GM18502 (cell line): Measurements from ENCODE around the gene ARHGAP28.
A peak's percentile ranks its signal among the peaks of the same experiment; 100 is the strongest.

Experiments
- ATAC-seq: cut with Tn5 transposase; IDR thresholded peaks from one replicate; pipeline ENCODE4 v1.9.1; 2021; ENCODE audit warnings: mild to moderate bottlenecking; ENCODE audit not compliant: unreplicated experiment, poor library complexity

Gene ARHGAP28

GRCh38 chr18:6857300-6857699, 127.8 kb downstream of the ARHGAP28 start:
- no peak for ATAC-seq

GRCh38 chr18:6859676-6860422, 130.3 kb downstream of the ARHGAP28 start:
- no peak for ATAC-seq

- ATAC-seq: no peak
Observed at GRCh38 chr18:6860804-6861448, 131.4 kb downstream of the ARHGAP28 start.

GRCh38 chr18:6865251-6865650, 135.7 kb downstream of the ARHGAP28 start:
- ATAC-seq: no peak

GRCh38 chr18:6866552-6867085, 137.1 kb downstream of the ARHGAP28 start:
- ATAC-seq: no peak

GRCh38 chr18:6868033-6868432, 138.5 kb downstream of the ARHGAP28 start:
- no peak for ATAC-seq

- ATAC-seq: no peak
Observed at GRCh38 chr18:6871566-6871965, 142.1 kb downstream of the ARHGAP28 start.

GRCh38 chr18:6873040-6873751, 143.7 kb downstream of the ARHGAP28 start:
- no peak for ATAC-seq

GRCh38 chr18:6874315-6874714, 144.8 kb downstream of the ARHGAP28 start:
- no peak for ATAC-seq

GRCh38 chr18:6875749-6876148, 146.2 kb downstream of the ARHGAP28 start:
- no peak for ATAC-seq

GRCh38 chr18:6876641-6877041, 147.1 kb downstream of the ARHGAP28 start:
- ATAC-seq: no peak

GRCh38 chr18:6877288-6877687, 147.8 kb downstream of the ARHGAP28 start:
- no peak for ATAC-seq

- ATAC-seq: no peak
Observed at GRCh38 chr18:6878556-6879297, 149.2 kb downstream of the ARHGAP28 start.

GRCh38 chr18:6879508-6880195, 150.1 kb downstream of the ARHGAP28 start:
- no peak for ATAC-seq

- ATAC-seq: no peak
Observed at GRCh38 chr18:6881034-6881820, 151.7 kb downstream of the ARHGAP28 start.

- ATAC-seq: no peak
Observed at GRCh38 chr18:6882401-6882800, 152.9 kb downstream of the ARHGAP28 start.

- no peak for ATAC-seq
Observed at GRCh38 chr18:6885006-6885481, 155.5 kb downstream of the ARHGAP28 start.

GRCh38 chr18:6885992-6886796, 156.7 kb downstream of the ARHGAP28 start:
- ATAC-seq: peak; percentile 59
